Ishikawa (cell line): ENCODE results near the gene LCE2A.

Experiments
- CEBPB ChIP-seq: IDR thresholded peaks from 2 replicates; pipeline ENCODE4 v1.6.1; 2012
- CREB1 ChIP-seq: IDR thresholded peaks from 2 replicates; pipeline ENCODE4 v1.6.1; 2012; ENCODE audit warnings: low read depth
- EGR1 ChIP-seq: IDR thresholded peaks from 2 replicates; pipeline ENCODE4 v1.6.1; 2012
- EP300 ChIP-seq: IDR thresholded peaks from 2 replicates; pipeline ENCODE4 v1.6.1; 2012; ENCODE audit warnings: borderline replicate concordance
- FOXM1 ChIP-seq: IDR thresholded peaks from 2 replicates; pipeline ENCODE4 v1.6.1; 2012; ENCODE audit warnings: low read depth, borderline replicate concordance
- MAX ChIP-seq: IDR thresholded peaks from 2 replicates; pipeline ENCODE4 v1.6.1; 2012
- NFIC ChIP-seq: IDR thresholded peaks from 2 replicates; pipeline ENCODE4 v1.6.1; 2012
- RAD21 ChIP-seq: IDR thresholded peaks from 2 replicates; pipeline ENCODE4 v1.6.1; 2012; ENCODE audit warnings: low read depth
- REST ChIP-seq: IDR thresholded peaks from 2 replicates; pipeline ENCODE4 v1.6.1; 2012; ENCODE audit warnings: low read depth, mild to moderate bottlenecking
- TAF1 ChIP-seq: IDR thresholded peaks from 2 replicates; pipeline ENCODE4 v1.6.1; 2012; ENCODE audit warnings: low read depth, mild to moderate bottlenecking
- TCF12 ChIP-seq: IDR thresholded peaks from 2 replicates; pipeline ENCODE4 v1.6.1; 2012; ENCODE audit warnings: low read depth
- TEAD4 ChIP-seq: IDR thresholded peaks from 2 replicates; pipeline ENCODE4 v1.6.1; 2012
- USF1 ChIP-seq: IDR thresholded peaks from 2 replicates; pipeline ENCODE4 v1.6.1; 2012
- YY1 ChIP-seq: IDR thresholded peaks from 2 replicates; pipeline ENCODE4 v1.6.1; 2012; ENCODE audit warnings: low read depth
- ZBTB7A ChIP-seq: IDR thresholded peaks from 2 replicates; pipeline ENCODE4 v1.6.1; 2012; ENCODE audit warnings: low read depth

The LCE2A gene

GRCh38 chr1:152743371-152744145 is 45.4 kb downstream of the LCE2A start:
- TF ChIP-seq CREB1 (no peak), YY1 (no peak), CEBPB (no peak), EGR1 (no peak), FOXM1 (no peak), NFIC (no peak), REST (no peak), RAD21 (no peak), MAX (no peak), ZBTB7A (no peak), USF1 (no peak), EP300 (no peak), TAF1 (no peak), TCF12 (no peak), TEAD4 (no peak)

GRCh38 chr1:152745289-152745704 is 47.2 kb downstream of the LCE2A start:
- TF ChIP-seq USF1 (peak; percentile 48), TEAD4 (no peak), CREB1 (no peak)

- no peak for TF ChIP-seq CREB1
- TF ChIP-seq YY1: no peak
- no peak for TF ChIP-seq NFIC
- no peak for TF ChIP-seq MAX
- no peak for TF ChIP-seq TEAD4
- TF ChIP-seq CEBPB: no peak
- no peak for TF ChIP-seq TCF12
- no peak for TF ChIP-seq TAF1
- TF ChIP-seq ZBTB7A: no peak
- TF ChIP-seq USF1: no peak
- TF ChIP-seq FOXM1: no peak
- no peak for TF ChIP-seq REST
- no peak for TF ChIP-seq EP300
- no peak for TF ChIP-seq RAD21
- TF ChIP-seq EGR1: no peak
Measured at GRCh38 chr1:152745765-152746444, 47.8 kb downstream of the LCE2A start.

- no peak for TF ChIP-seq EP300
Measured at GRCh38 chr1:152747831-152748230, 49.7 kb downstream of the LCE2A start.
